Spleen (tissue), 11 donors: ENCODE results near the gene LYPD4. TPM values are rescaled to one million over a fixed set of nuclear protein-coding genes. Genes with fewer than 3 reads are reported as not detected.

ENCODE experiments used
- DNase-seq: peaks from one replicate; pipeline ENCODE4 v3.0.0-alpha.2; 2020
- H3K27ac ChIP-seq, 8 donors: fragments of 200-600 bp; sonication (generic) in 7 of 8; 1 replicate in 4 of 8; 2 replicates in 4 of 8; pipeline versions ENCODE4 v1.5.0 to v1.8.0; 2016 to 2021; ENCODE audit warnings: inconsistent platforms in 4 of 8, mild to moderate bottlenecking in 4 of 8, moderate library complexity in 1 of 8
- H3K27me3 ChIP-seq, 7 donors: fragments of 200-600 bp; sonication (generic) in 6 of 7; replicated peaks in 1 of 7; 1 replicate in 4 of 7; 2 replicates in 3 of 7; pipeline versions ENCODE4 v1.5.0 to v1.8.0; 2016 to 2021; ENCODE audit warnings: inconsistent platforms in 3 of 7, mild to moderate bottlenecking in 1 of 7
- H3K36me3 ChIP-seq, 6 donors: fragments of 200-600 bp; sonication (generic) in 5 of 6; 1 replicate in 4 of 6; 2 replicates in 2 of 6; pipeline versions ENCODE4 v1.5.0 to v1.8.0; 2016 to 2021; ENCODE audit warnings: inconsistent platforms in 2 of 6
- H3K4me1 ChIP-seq, 6 donors: fragments of 200-600 bp; sonication (generic) in 5 of 6; 1 replicate in 3 of 6; 2 replicates in 3 of 6; pipeline versions ENCODE4 v1.5.0 to v1.8.0; 2016 to 2021; ENCODE audit warnings: inconsistent platforms in 3 of 6
- H3K4me3 ChIP-seq, 8 donors: fragments of 200-600 bp; sonication (generic) in 7 of 8; 1 replicate in 4 of 8; 2 replicates in 4 of 8; pipeline versions ENCODE4 v1.5.0 to v1.8.0; 2016 to 2021; ENCODE audit warnings: inconsistent platforms in 4 of 8, mild to moderate bottlenecking in 4 of 8, moderate library complexity in 2 of 8
- H3K9me3 ChIP-seq, 8 donors: fragments of 200-600 bp; sonication (generic) in 7 of 8; 1 replicate in 4 of 8; 2 replicates in 4 of 8; pipeline versions ENCODE4 v1.5.0 to v1.8.0; 2016 to 2021; ENCODE audit warnings: inconsistent platforms in 4 of 8
- POLR2A ChIP-seq, 3 donors: fragments of 450-650 bp; IDR thresholded peaks; one replicate each; pipeline ENCODE4 v1.5.1; 2017; ENCODE audit warnings: antibody characterized with exemption in 3 of 3, mild to moderate bottlenecking in 1 of 3
- POLR2AphosphoS5 ChIP-seq, 3 donors: sonication (generic); formaldehyde crosslinking; IDR thresholded peaks; one replicate each; pipeline ENCODE4 v1.5.1; 2017; ENCODE audit warnings: antibody characterized with exemption in 3 of 3
- WGBS, 5 donors: extraction: QIAGEN DNeasy Blood & Tissue Kit in 3 of 5; methylation state at CpG; one replicate each; pipeline versions ENCODE4 v1.1.5 to v1.1.7; 2013 to 2018; 5-methylcytosine and 5-hydroxymethylcytosine counted together
- intact Hi-C: fragments of 100-400 bp; cut with DNase I; formaldehyde crosslinking; loops from one replicate; pipeline ENCODE4 v1.15.0; 2023; ENCODE audit warnings: low total_unique reads
- polyA plus RNA-seq, 3 donors: library from polyadenylated mRNA; stranded (reverse); fragments of 200-250 nt; gene quantifications; one replicate each; pipeline ENCODE4 v1.2.1, GENCODE V29; 2013
- total RNA-seq, 7 donors: library from RNA; depleted of rRNA in 3 of 7; stranded (reverse); fragments of >200 nt in 3 of 7; fragmentation: NEBNext Ultra II Directional in 4 of 7; extraction: Animal tissue kit (Norgen Biotek cat#: 25700) in 4 of 7; gene quantifications; one replicate each; pipeline versions ENCODE4 v1.1.0 to v1.2.1, GENCODE V29; 2016 to 2021
- TF ChIP-seq, protein P1 (sequence below), 11 experiments: fragments of 200-600 bp in 7 of 11; fragments of 450-650 bp in 4 of 11; sonication (generic) in 4 of 11; IDR thresholded peaks in 8 of 11; conservative IDR thresholded peaks in 3 of 11; 1 replicate in 7 of 11; 2 replicates in 4 of 11; pipeline versions ENCODE4 v1.4.0 to v1.8.0; 2016 to 2021; ENCODE audit warnings: antibody characterized with exemption in 11 of 11, inconsistent platforms in 4 of 11, mild to moderate bottlenecking in 1 of 11
- donor health status: healthy with polysubstance abuse.
- donor health status: DM: no; HTN: no; CAD: no; lungs with moderate emphysema.
- donor health status: DM: no; HTN: no; CAD: no.
- donor health status: Bipolar disorder and iron deficiency.
- donor health status: healthy.
- donor health status: DM: no; HTN: no; CAD: no.
- donor health status: DM: yes; HTN: yes; CAD: no.

The LYPD4 gene
- total and polyA plus RNA-seq, 10 donors: 0.04 TPM; not detected in 9

DNA sequence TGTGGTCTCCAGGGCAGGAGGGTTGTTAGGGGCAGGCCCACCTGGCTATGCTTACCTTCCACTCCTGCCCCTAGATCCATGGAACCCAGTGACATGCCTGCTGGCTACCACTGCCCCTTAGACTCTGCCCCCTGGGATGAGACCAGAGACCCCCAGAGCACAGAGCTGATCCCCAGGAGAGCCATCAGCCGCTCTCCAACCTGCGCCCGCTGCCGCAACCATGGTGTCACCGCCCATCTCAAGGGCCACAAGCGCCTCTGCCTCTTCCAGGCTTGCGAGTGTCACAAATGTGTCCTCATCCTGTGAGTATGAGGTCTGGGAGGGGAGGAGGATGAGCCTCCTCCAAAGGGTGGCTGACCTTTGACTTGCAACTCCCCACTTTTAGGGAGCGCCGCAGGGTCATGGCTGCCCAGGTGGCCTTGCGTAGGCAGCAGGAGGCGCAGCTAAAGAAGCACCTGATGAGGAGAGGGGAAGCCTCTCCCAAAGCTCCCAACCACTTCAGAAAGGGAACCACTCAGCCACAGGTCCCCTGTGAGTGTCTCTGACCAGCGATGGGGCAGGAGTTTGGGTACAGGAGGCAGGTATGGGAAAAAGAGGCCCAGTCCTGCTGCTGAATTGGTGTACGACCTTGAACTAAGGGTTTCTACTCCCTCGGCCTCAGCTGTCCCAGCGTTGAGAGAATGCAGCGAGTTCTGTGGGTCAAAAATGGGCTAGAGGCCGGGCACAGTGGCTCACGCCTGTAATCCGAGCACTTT lies 3.0 kb upstream of the LYPD4 start:
- Histone ChIP-seq H3K4me3 (no peak overlapping the region), H3K27me3 (peaks cover 0 to 8% (median 0%) of the 10 kb centered on the region in 7 donors), H3K9me3 (peaks cover 0 to 3% (median 0%) of the 10 kb centered on the region in 8 donors), H3K27ac (no peak overlapping the region), H3K36me3 (no peaks in the 10 kb centered on the region), H3K4me1 (no peaks in the 10 kb centered on the region)
- WGBS, 5 donors: 89 to 93% (median 90%) methylated on average over 15 to 19 of the region's 19 CpGs
- DNase-seq: no peak
- intact Hi-C loops: no loop called here
- TF ChIP-seq POLR2A (IDR thresholded peaks at IDR 0.05) (no peak), POLR2AphosphoS5 (IDR thresholded peaks at IDR 0.05) (no peak)
- TF ChIP-seq, protein P1, sequence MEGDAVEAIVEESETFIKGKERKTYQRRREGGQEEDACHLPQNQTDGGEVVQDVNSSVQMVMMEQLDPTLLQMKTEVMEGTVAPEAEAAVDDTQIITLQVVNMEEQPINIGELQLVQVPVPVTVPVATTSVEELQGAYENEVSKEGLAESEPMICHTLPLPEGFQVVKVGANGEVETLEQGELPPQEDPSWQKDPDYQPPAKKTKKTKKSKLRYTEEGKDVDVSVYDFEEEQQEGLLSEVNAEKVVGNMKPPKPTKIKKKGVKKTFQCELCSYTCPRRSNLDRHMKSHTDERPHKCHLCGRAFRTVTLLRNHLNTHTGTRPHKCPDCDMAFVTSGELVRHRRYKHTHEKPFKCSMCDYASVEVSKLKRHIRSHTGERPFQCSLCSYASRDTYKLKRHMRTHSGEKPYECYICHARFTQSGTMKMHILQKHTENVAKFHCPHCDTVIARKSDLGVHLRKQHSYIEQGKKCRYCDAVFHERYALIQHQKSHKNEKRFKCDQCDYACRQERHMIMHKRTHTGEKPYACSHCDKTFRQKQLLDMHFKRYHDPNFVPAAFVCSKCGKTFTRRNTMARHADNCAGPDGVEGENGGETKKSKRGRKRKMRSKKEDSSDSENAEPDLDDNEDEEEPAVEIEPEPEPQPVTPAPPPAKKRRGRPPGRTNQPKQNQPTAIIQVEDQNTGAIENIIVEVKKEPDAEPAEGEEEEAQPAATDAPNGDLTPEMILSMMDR (IDR thresholded peaks at IDR 0.05 in 8 of 11, conservative IDR thresholded peaks at IDR 0.05 in 3 of 11): no peak

DNA sequence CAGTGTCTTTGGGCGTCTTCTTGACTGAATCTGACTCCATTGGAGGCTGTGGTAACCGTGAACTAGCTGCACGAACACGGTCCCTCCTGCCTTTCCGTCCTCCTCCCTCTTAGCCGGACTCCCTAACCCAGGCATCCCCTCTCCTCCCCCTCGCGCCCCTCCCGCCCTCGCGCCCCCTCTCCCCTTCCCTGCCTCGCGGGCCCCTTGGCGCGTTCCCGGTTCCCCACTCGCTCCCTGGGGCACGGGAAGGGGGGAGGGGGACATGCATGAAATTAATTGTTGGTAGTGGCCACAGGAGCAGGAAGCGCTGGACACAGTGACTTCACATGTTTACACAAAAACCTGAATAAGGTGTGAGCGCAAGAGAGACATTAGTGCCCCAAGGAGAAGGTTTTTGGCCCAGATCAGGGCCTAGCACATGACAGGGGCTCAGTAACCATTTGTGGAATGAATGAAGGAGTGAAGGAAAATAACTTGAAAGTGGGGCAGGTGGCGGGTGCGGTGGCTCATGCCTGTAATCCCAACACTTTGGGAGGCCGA lies 638 bp upstream of the LYPD4 start:
- no peak overlapping the region for H3K4me3 ChIP-seq
- no peak for DNase-seq
- no peak overlapping the region for H3K27ac ChIP-seq
- H3K27me3 ChIP-seq: peaks cover 0 to 18% (median 0%) of the 10 kb centered on the region in 7 donors
- peaks cover 0 to 3% (median 0%) of the 10 kb centered on the region in 8 donors for H3K9me3 ChIP-seq
- no peaks in the 10 kb centered on the region for H3K4me1 ChIP-seq
- intact Hi-C loops: no loop called here
- no peaks in the 10 kb centered on the region for H3K36me3 ChIP-seq
- 91 to 95% (median 93%) methylated on average over 16 to 23 of the region's 23 CpGs for WGBS, 5 donors
- TF ChIP-seq, protein P1 (IDR thresholded peaks at IDR 0.05 in 8 of 11, conservative IDR thresholded peaks at IDR 0.05 in 3 of 11): no peak
- TF ChIP-seq POLR2AphosphoS5 (IDR thresholded peaks at IDR 0.05) (no peak), POLR2A (IDR thresholded peaks at IDR 0.05) (no peak)

DNA sequence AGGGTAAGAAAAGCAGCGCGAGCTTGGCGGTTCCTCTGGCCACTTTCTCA lies 343 bp upstream of the LYPD4 start, which contains the start of gene DMRTC2:
Gene DMRTC2 (plus strand): TSS at position 42 of the 50 bp plus-strand sequence. CDS start 2,387 bp downstream, outside the sequence.
- no peak within 1 kb of the TSS for H3K27ac ChIP-seq
- TF ChIP-seq, protein P1 (IDR thresholded peaks at IDR 0.05 in 8 of 11, conservative IDR thresholded peaks at IDR 0.05 in 3 of 11): no peak
- TF ChIP-seq POLR2AphosphoS5 (IDR thresholded peaks at IDR 0.05): no peak
- no peak for DNase-seq
- intact Hi-C loops: no loop called here
- H3K36me3 ChIP-seq: no peaks in the 10 kb centered on the region
- 90 to 100% (median 92%) methylated on average over 3 of the region's 3 CpGs for WGBS, 5 donors
- H3K27me3 ChIP-seq: peaks cover 0 to 18% (median 0%) of the 10 kb centered on the region in 7 donors
- peaks cover 0 to 3% (median 0%) of the 10 kb centered on the region in 8 donors for H3K9me3 ChIP-seq
- H3K4me1 ChIP-seq: no peaks in the 10 kb centered on the region
- no peak within 1 kb of the TSS for H3K4me3 ChIP-seq

DNA sequence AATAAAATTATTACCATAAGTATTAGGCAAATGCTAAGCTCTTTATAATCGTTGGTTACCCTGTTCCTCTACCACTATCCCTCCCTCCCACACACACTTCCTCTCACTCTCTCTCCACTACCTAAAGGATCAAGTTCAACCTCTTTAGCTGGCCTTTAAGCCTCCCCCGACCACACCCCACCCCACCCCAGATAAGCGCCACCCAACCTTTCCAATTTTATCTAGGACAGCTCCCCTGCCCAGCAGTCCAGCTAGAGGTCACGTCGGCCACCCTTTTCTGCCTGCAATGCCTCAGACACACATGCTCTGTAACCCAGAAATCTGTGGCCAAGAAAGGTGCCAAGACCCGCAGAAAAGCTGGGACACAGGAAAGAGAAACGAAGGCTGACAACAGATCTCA lies 1.1 kb downstream of the LYPD4 start:
- Histone ChIP-seq H3K27ac (no peak overlapping the region), H3K4me3 (no peak overlapping the region), H3K9me3 (peaks cover 0 to 3% (median 0%) of the 10 kb centered on the region in 8 donors), H3K27me3 (peaks cover 0 to 27% (median 0%) of the 10 kb centered on the region in 7 donors), H3K36me3 (no peaks in the 10 kb centered on the region), H3K4me1 (no peaks in the 10 kb centered on the region)
- TF ChIP-seq, protein P1 (IDR thresholded peaks at IDR 0.05 in 8 of 11, conservative IDR thresholded peaks at IDR 0.05 in 3 of 11): no peak
- TF ChIP-seq POLR2AphosphoS5 (IDR thresholded peaks at IDR 0.05) (no peak), POLR2A (IDR thresholded peaks at IDR 0.05) (no peak)
- intact Hi-C loops: no loop called here
- no peak for DNase-seq
- WGBS, 5 donors: 61 to 76% (median 64%) methylated on average over 7 of the region's 7 CpGs
